Measurements from ENCODE around the gene NRXN3. TPM values are rescaled to one million over a fixed set of nuclear protein-coding genes. Genes with fewer than 3 reads are reported as not detected.

NRXN3 gene
- total RNA-seq, 4 donors from 2014 or later: 4.1 to 11.9 (median 5.8) TPM

DNA sequence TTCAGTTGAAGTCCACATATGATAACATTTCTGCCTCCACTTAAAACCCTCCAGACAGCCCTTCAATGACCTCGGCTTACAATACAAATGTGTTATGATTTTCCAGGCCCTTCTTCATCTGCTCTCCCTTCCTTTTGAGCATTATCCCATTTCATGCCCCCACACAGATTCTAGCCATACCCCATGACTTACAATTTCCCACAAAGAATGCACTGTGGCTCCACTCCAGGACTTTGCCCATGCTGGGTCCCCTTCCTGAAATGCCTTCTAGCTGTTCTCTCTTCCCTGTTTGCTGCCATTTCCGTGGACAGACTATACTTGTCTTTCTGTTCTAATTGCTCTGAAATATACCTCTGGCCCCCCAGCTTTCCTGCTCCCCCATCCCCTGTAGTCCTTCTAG lies 1078.0 kb downstream of the NRXN3 start:
- 59 to 76% methylated on average over 2 of the region's 2 CpGs for WGBS, 2 donors (ENCODE audit: low coverage in 1 of 2)
- H3K4me3 ChIP-seq: no peak overlapping the region
- no peaks in the 10 kb centered on the region for H3K4me1 ChIP-seq
- no peaks in the 10 kb centered on the region for H3K36me3 ChIP-seq
- H3K27me3 ChIP-seq: no peaks in the 10 kb centered on the region
- TF ChIP-seq, protein P1, sequence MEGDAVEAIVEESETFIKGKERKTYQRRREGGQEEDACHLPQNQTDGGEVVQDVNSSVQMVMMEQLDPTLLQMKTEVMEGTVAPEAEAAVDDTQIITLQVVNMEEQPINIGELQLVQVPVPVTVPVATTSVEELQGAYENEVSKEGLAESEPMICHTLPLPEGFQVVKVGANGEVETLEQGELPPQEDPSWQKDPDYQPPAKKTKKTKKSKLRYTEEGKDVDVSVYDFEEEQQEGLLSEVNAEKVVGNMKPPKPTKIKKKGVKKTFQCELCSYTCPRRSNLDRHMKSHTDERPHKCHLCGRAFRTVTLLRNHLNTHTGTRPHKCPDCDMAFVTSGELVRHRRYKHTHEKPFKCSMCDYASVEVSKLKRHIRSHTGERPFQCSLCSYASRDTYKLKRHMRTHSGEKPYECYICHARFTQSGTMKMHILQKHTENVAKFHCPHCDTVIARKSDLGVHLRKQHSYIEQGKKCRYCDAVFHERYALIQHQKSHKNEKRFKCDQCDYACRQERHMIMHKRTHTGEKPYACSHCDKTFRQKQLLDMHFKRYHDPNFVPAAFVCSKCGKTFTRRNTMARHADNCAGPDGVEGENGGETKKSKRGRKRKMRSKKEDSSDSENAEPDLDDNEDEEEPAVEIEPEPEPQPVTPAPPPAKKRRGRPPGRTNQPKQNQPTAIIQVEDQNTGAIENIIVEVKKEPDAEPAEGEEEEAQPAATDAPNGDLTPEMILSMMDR (IDR thresholded peaks at IDR 0.05): no peak
- no peak for TF ChIP-seq POLR2AphosphoS5 (IDR thresholded peaks at IDR 0.05)
- H3K9me3 ChIP-seq: no peaks in the 10 kb centered on the region
- no peak for DNase-seq
- H3K27ac ChIP-seq: no peak overlapping the region
- intact Hi-C loops (cut with DNase I; ENCODE audit: low total_unique reads) (no loop called here), in situ Hi-C loops (cut with MboI; ENCODE audit: low pct_ligation_motif_present in 1 of 4, low pct_unique_long_range_greater_than_20kb in 1 of 4, low sequenced_read_pairs in 3 of 4) (no loop called here)

DNA sequence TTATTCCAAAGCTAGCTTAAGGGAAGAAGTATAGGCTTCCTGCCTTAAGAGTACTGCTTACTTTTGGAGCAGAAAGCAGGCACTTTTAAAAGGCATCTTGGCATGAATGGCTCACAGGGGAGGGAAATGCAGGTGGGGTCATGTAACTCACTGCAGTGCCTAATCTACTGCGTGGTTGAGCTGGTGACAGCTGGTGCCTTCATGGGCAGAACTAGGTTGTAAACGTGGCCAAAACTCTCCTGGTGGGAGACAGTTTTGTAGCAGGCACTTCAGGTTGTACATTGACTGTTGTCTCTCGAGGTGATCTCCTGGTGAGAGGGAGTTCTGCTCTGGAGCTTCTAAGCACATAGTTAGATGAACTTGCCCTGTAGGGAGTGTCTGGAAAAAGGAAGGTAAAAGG lies 1078.6 kb downstream of the NRXN3 start:
- TF ChIP-seq POLR2AphosphoS5 (IDR thresholded peaks at IDR 0.05): no peak
- TF ChIP-seq EP300 (IDR thresholded peaks at IDR 0.05; ENCODE audit: low read depth): no peak
- TF ChIP-seq POLR2A (IDR thresholded peaks at IDR 0.05): no peak
- TF ChIP-seq, protein P1 (IDR thresholded peaks at IDR 0.05): no peak
- no peak overlapping the region for H3K4me3 ChIP-seq
- in situ Hi-C loops (cut with MboI; ENCODE audit: low pct_ligation_motif_present in 1 of 4, low pct_unique_long_range_greater_than_20kb in 1 of 4, low sequenced_read_pairs in 3 of 4) (no loop called here), intact Hi-C loops (cut with DNase I; ENCODE audit: low total_unique reads) (no loop called here)
- no peak overlapping the region for H3K27ac ChIP-seq
- WGBS, 2 donors (ENCODE audit: low coverage in 1 of 2): 28 to 48% methylated on average over 2 to 3 of the region's 3 CpGs
- no peaks in the 10 kb centered on the region for H3K9me3 ChIP-seq
- H3K36me3 ChIP-seq: no peaks in the 10 kb centered on the region
- no peak for DNase-seq
- H3K27me3 ChIP-seq: no peaks in the 10 kb centered on the region
- H3K4me1 ChIP-seq: no peaks in the 10 kb centered on the region

DNA sequence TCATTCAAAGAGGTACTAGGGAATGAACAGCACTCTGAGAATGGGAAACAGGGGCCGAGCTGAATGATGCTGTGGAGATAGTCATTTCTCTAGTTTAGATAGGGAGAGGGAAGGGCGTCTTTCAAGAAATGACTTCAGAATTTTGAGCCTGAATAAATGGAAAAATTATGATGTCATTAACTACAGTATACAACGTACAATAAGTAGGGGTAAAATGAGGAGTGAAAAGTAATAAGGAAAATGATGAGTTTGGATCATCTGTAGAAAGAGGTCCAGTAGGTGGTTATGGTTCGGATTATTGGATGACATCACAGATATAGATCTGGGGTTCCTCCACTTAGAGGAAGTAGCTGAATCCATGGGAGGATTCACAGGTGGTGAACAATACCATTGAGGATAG lies 1081.1 kb downstream of the NRXN3 start:
- H3K9me3 ChIP-seq: no peaks in the 10 kb centered on the region
- no peak overlapping the region for H3K27ac ChIP-seq
- DNase-seq: no peak
- TF ChIP-seq, protein P1 (IDR thresholded peaks at IDR 0.05): no peak
- no peaks in the 10 kb centered on the region for H3K27me3 ChIP-seq
- H3K4me1 ChIP-seq: no peaks in the 10 kb centered on the region
- H3K36me3 ChIP-seq: no peaks in the 10 kb centered on the region
- in situ Hi-C loops (cut with MboI; ENCODE audit: low pct_ligation_motif_present in 1 of 4, low pct_unique_long_range_greater_than_20kb in 1 of 4, low sequenced_read_pairs in 3 of 4): no loop called here
- WGBS, 2 donors (ENCODE audit: low coverage in 1 of 2): 74 to 80% methylated on average over 4 of the region's 4 CpGs
- intact Hi-C loops (cut with DNase I; ENCODE audit: low total_unique reads): no loop called here
- H3K4me3 ChIP-seq: no peak overlapping the region

DNA sequence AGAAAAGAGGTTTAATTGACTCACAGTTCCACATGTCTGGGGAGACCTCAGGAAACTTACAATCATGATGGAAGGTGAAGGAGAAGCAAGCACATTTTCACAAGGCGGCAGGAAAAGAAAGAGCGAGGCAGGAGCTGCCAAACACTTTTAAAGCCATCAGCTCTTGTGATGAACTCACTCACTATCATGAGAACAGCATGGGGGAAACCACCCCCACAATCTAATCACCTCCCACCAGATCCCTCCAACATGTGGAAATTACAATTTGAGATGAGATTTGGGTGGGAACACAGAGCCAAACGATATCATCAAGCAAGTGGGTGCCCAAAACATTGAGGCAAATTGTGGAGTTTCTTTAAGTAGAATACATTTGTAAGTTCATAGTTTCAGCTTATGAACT lies 1083.4 kb downstream of the NRXN3 start:
- in situ Hi-C loops (cut with MboI; ENCODE audit: low pct_ligation_motif_present in 1 of 4, low pct_unique_long_range_greater_than_20kb in 1 of 4, low sequenced_read_pairs in 3 of 4) (no loop called here), intact Hi-C loops (cut with DNase I; ENCODE audit: low total_unique reads) (no loop called here)
- TF ChIP-seq, protein P1 (IDR thresholded peaks at IDR 0.05): no peak
- no peak for TF ChIP-seq POLR2A (IDR thresholded peaks at IDR 0.05)
- no peak for TF ChIP-seq EP300 (IDR thresholded peaks at IDR 0.05; ENCODE audit: low read depth)
- no peak for TF ChIP-seq POLR2AphosphoS5 (IDR thresholded peaks at IDR 0.05)
- Histone ChIP-seq H3K4me1 (no peaks in the 10 kb centered on the region), H3K4me3 (no peak overlapping the region), H3K27ac (no peak overlapping the region), H3K36me3 (no peaks in the 10 kb centered on the region), H3K9me3 (no peaks in the 10 kb centered on the region), H3K27me3 (no peaks in the 10 kb centered on the region)
- no peak for DNase-seq
- 73 to 79% methylated on average over 3 of the region's 3 CpGs for WGBS, 2 donors (ENCODE audit: low coverage in 1 of 2)
